ENCODE results near the gene CLIC1.
A peak's percentile ranks its signal among the peaks of the same experiment; 100 is the strongest.

Gene CLIC1

GRCh38 chr6:31737991-31738979 lies 2.0 kb upstream of the CLIC1 start:
- Histone ChIP-seq H3K9me3 (ENCODE audit: severe bottlenecking) (peaks cover 4% of the 10 kb centered on the region), H3K36me3 (peaks cover 14% of the 10 kb centered on the region), H3K4me3 (ENCODE audit: low read depth, low read length) (no peak overlapping the region), H3K27me3 (ENCODE audit: insufficient read depth, low read depth, severe bottlenecking) (no peaks in the 10 kb centered on the region), H3K27ac (peak overlapping the region; percentile 19)
- DNase-seq = no peak
- TF ChIP-seq, protein P1, sequence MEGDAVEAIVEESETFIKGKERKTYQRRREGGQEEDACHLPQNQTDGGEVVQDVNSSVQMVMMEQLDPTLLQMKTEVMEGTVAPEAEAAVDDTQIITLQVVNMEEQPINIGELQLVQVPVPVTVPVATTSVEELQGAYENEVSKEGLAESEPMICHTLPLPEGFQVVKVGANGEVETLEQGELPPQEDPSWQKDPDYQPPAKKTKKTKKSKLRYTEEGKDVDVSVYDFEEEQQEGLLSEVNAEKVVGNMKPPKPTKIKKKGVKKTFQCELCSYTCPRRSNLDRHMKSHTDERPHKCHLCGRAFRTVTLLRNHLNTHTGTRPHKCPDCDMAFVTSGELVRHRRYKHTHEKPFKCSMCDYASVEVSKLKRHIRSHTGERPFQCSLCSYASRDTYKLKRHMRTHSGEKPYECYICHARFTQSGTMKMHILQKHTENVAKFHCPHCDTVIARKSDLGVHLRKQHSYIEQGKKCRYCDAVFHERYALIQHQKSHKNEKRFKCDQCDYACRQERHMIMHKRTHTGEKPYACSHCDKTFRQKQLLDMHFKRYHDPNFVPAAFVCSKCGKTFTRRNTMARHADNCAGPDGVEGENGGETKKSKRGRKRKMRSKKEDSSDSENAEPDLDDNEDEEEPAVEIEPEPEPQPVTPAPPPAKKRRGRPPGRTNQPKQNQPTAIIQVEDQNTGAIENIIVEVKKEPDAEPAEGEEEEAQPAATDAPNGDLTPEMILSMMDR (IDR thresholded peaks at IDR 0.05; ENCODE audit: low read depth, low read length) = peak; percentile 60

DNA sequence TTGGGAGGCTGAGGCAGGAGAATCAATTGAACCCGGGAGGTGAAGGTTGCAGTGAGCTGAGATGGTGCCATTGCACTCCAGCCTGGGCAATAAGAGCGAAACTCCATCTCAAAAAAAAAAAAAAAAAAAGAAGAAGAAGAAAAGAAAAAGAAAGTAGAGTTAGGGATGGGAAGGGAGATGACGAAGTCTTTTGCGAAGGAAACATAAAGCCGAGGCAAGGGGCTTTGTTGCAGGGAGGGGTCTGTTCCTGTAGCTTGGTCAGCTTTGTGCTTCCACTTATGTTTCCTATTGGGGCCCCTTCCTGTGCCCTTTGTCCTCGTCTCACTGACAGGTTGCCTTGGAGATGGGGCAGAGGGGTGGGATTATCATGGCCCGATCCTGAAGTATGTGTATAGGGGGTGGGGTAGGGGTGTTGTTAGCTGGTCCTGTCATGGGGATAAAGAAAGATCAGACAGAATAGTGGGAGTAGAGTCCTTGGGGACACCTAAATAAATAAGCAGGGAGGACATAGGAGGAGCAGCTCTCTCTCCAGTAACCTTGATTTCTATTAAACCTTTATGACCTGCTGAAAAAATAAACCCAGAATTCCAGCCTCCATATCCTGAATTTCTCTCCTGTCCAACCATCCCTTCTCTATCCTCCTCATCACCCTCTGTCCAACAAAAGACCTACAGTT lies 1.1 kb upstream of the CLIC1 start:
- TF ChIP-seq, protein P1 (IDR thresholded peaks at IDR 0.05; ENCODE audit: low read depth, low read length) = no peak
- H3K27me3 ChIP-seq (ENCODE audit: insufficient read depth, low read depth, severe bottlenecking) = no peaks in the 10 kb centered on the region
- H3K27ac ChIP-seq = peak overlapping the region; percentile 61
- H3K9me3 ChIP-seq (ENCODE audit: severe bottlenecking) = peaks cover 4% of the 10 kb centered on the region
- no peak overlapping the region for H3K4me3 ChIP-seq (ENCODE audit: low read depth, low read length)
- DNase-seq = peak; percentile 62
- peaks cover 22% of the 10 kb centered on the region for H3K36me3 ChIP-seq

- H3K27me3 ChIP-seq (ENCODE audit: insufficient read depth, low read depth, severe bottlenecking) = no peaks in the 10 kb centered on the region
- H3K27ac ChIP-seq = peak overlapping the region; percentile 61
- TF ChIP-seq, protein P1 (IDR thresholded peaks at IDR 0.05; ENCODE audit: low read depth, low read length) = no peak
- peaks cover 28% of the 10 kb centered on the region for H3K36me3 ChIP-seq
- peak overlapping the region; percentile 74 for H3K4me3 ChIP-seq (ENCODE audit: low read depth, low read length)
- peaks cover 4% of the 10 kb centered on the region for H3K9me3 ChIP-seq (ENCODE audit: severe bottlenecking)
- DNase-seq = no peak
Observed at GRCh38 chr6:31736768-31737314, 511 bp upstream of the CLIC1 start.

- TF ChIP-seq, protein P1 (IDR thresholded peaks at IDR 0.05; ENCODE audit: low read depth, low read length) = no peak
- Histone ChIP-seq H3K4me3 (ENCODE audit: low read depth, low read length) (peak overlapping the region; percentile 74), H3K9me3 (ENCODE audit: severe bottlenecking) (peaks cover 2% of the 10 kb centered on the region), H3K27me3 (ENCODE audit: insufficient read depth, low read depth, severe bottlenecking) (no peaks in the 10 kb centered on the region), H3K36me3 (peaks cover 39% of the 10 kb centered on the region), H3K27ac (peak overlapping the region; percentile 30)
- DNase-seq = peak; percentile 74
Observed at GRCh38 chr6:31734821-31735406, 1.4 kb downstream of the CLIC1 start.

DNA sequence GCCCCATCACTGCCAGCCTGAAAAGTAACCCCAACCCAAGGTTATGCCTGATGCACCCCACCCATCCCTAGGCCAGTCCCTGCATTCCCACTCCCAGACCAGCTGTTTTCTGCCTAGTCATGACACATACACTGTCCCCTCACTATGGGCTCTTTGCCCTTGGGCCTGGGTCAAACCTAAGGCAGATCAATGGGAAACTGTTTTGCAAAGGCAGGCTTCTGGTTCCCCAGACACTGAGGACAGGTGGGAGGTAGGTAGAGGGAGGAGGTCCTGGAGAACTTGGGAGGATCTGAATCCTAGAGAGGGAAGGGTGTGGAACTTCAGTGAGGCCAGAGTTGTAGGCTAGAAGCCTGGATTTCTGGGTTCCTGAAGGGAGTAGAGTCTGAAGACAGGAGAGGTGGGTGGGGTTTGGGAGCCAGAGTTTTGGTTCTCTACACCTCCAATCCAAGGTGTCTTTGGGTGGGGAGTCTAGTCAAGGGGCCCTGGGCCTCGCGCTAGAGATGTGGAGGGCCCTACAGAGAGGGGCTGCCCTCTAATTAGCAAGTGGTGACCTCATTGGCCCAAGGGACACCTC lies 2.0 kb downstream of the CLIC1 start:
- TF ChIP-seq, protein P1 (IDR thresholded peaks at IDR 0.05; ENCODE audit: low read depth, low read length) = no peak
- peaks cover 39% of the 10 kb centered on the region for H3K36me3 ChIP-seq

More for the DNA sequence above, 2.0 kb downstream of the CLIC1 start:
- Histone ChIP-seq H3K4me3 (ENCODE audit: low read depth, low read length) (peak overlapping the region; percentile 74; the same call in 1 of the 2 replicates), H3K9me3 (ENCODE audit: severe bottlenecking) (no peaks in the 10 kb centered on the region), H3K27ac (peak overlapping the region; percentile 30), H3K27me3 (ENCODE audit: insufficient read depth, low read depth, severe bottlenecking) (no peaks in the 10 kb centered on the region)
- DNase-seq = no peak
